ENCODE measurements around the gene CYP26C1. TPM values are rescaled to one million over a fixed set of nuclear protein-coding genes. Genes with fewer than 3 reads are reported as not detected.
A peak's percentile ranks its signal among the peaks of the same experiment; 100 is the strongest.

The CYP26C1 gene
- total RNA-seq, 1 experiment from 2014 or later: 0.79 TPM

GRCh38 chr10:93075369-93076221, 15.0 kb downstream of the CYP26C1 start:
- no peak overlapping the region for H4K91ac ChIP-seq (ENCODE audit: insufficient read length, low read depth, low read length)
- H3K4me1 ChIP-seq (ENCODE audit: insufficient read depth, low read length): no peaks in the 10 kb centered on the region
- no peak overlapping the region for H3T11ph ChIP-seq (ENCODE audit: low read length)
- no peak overlapping the region for H3K23ac ChIP-seq (ENCODE audit: insufficient read length, low read depth, low read length)
- no peak overlapping the region for H3K9ac ChIP-seq (ENCODE audit: extremely low read depth, insufficient read length, low read length)
- no peaks in the 10 kb centered on the region for H3K9me3 ChIP-seq (ENCODE audit: control insufficient read depth, low read depth, low read length)
- H2BK120ac ChIP-seq (ENCODE audit: low read depth, low read length, poor library complexity, severe bottlenecking): no peak overlapping the region
- H3K27ac ChIP-seq (ENCODE audit: insufficient read length, low read depth, low read length): no peak overlapping the region
- no peak overlapping the region for H4K5ac ChIP-seq (ENCODE audit: insufficient read length, low read depth, low read length)
- H3K27me3 Mint-ChIP-seq (ENCODE audit: low read depth): peaks cover 69% of the 10 kb centered on the region
- H2BK15ac ChIP-seq (ENCODE audit: low read depth, low read length): no peak overlapping the region
- H3K27ac Mint-ChIP-seq: peak overlapping the region in 1 of 3 experiments; percentile 67; a peak in 2 of 7 replicates
- no peaks in the 10 kb centered on the region for H4K20me1 ChIP-seq (ENCODE audit: control insufficient read depth, insufficient read depth, insufficient read length)
- H2BK5ac ChIP-seq (ENCODE audit: insufficient read length, low read length): no peak overlapping the region
- H3K4ac ChIP-seq (ENCODE audit: low read depth, low read length): no peak overlapping the region
- peaks cover 43 to 46% of the 10 kb centered on the region in 2 experiments for H3K4me1 Mint-ChIP-seq
- H3K4me3 Mint-ChIP-seq: peak overlapping the region; percentile 90 to 95
- H3K36me3 Mint-ChIP-seq (ENCODE audit: insufficient read depth in 1 of 3, low read depth in 3 of 3): peaks cover 0 to 38% (median 35%) of the 10 kb centered on the region in 3 experiments; a peak in 5 of 7 replicates
- no peak for TF ChIP-seq CTCF (conservative IDR thresholded peaks at IDR 0.05)
- H3K4me2 ChIP-seq (ENCODE audit: insufficient read depth, insufficient read length, low read length): peak overlapping the region; percentile 82
- no peak for DNase-seq
- H2BK12ac ChIP-seq (ENCODE audit: insufficient read length, low read depth, low read length): no peak overlapping the region
- no peak overlapping the region for H3K18ac ChIP-seq (ENCODE audit: insufficient read length, low read depth, low read length)
- H2AFZ ChIP-seq (ENCODE audit: low read length): no peak overlapping the region
- peaks cover 0 to 3% of the 10 kb centered on the region in 2 experiments; a peak in 3 of 5 replicates for H3K9me3 Mint-ChIP-seq
- H4K8ac ChIP-seq (replicated peaks; ENCODE audit: insufficient read length, low read depth, low read length): no peak overlapping the region
- H3K79me2 ChIP-seq (ENCODE audit: insufficient read depth, low read length): no peaks in the 10 kb centered on the region
- H3K27me3 ChIP-seq (ENCODE audit: insufficient read depth, low read length): peaks cover 58% of the 10 kb centered on the region
- peaks cover 25% of the 10 kb centered on the region for H3K23me2 ChIP-seq (ENCODE audit: insufficient read length, low read depth, low read length, poor library complexity, severe bottlenecking)
- no peak overlapping the region for H2BK20ac ChIP-seq (ENCODE audit: low read depth, low read length, poor library complexity, severe bottlenecking)
- no CpG with 5 or more reads among the region's 25 CpGs for WGBS (ENCODE audit: extremely low coverage, insufficient read length, low lambda C conversion rate)
- no peak overlapping the region for H3K14ac ChIP-seq (ENCODE audit: insufficient read depth, low read length)
- H3K56ac ChIP-seq (ENCODE audit: insufficient read length, low read depth, low read length): no peak overlapping the region
- no peaks in the 10 kb centered on the region for H3K79me1 ChIP-seq (ENCODE audit: insufficient read depth, low read depth, low read length, poor library complexity, severe bottlenecking)
- H2AK5ac ChIP-seq (ENCODE audit: insufficient read length, low read length): no peak overlapping the region

All from H9 (cell line).